HUES64 (cell line): ENCODE measurements around the gene IRF4.

Source experiments
- H3K27ac ChIP-seq: 2 replicates; pipeline ENCODE4 v1.7.0; 2013; ENCODE audit warnings: low read depth, low read length, inconsistent platforms
- H3K27me3 ChIP-seq: 2 replicates; pipeline ENCODE4 v1.6.1; 2013; ENCODE audit warnings: mild to moderate bottlenecking, low read length; ENCODE audit not compliant: insufficient read depth
- H3K36me3 ChIP-seq: 2 replicates; pipeline ENCODE4 v1.6.1; 2013; ENCODE audit warnings: mild to moderate bottlenecking, low read length; ENCODE audit not compliant: insufficient read depth
- H3K4me1 ChIP-seq: 2 replicates; pipeline ENCODE4 v1.6.1; 2013; ENCODE audit warnings: mild to moderate bottlenecking, low read length, moderate library complexity; ENCODE audit not compliant: insufficient read depth
- H3K4me3 ChIP-seq: 2 replicates; pipeline ENCODE4 v1.5.1; 2013; ENCODE audit warnings: mild to moderate bottlenecking, low read length, moderate library complexity
- H3K9ac ChIP-seq: 2 replicates; pipeline ENCODE4 v1.6.1; 2013; ENCODE audit warnings: mild to moderate bottlenecking, low read depth, low read length
- H3K9me3 ChIP-seq: 2 replicates; pipeline ENCODE4 v1.6.1; 2013; ENCODE audit warnings: low read depth, low read length; ENCODE audit not compliant: insufficient read depth
- WGBS: fragments of 150-250, 120-280 bp; methylation state at CpG from one replicate; pipeline ENCODE4 v1.1.7; 2013; ENCODE audit warnings: missing lambda C conversion rate; 5-methylcytosine and 5-hydroxymethylcytosine counted together

IRF4 gene

GRCh38 chr6:361411-362132 is 30.0 kb upstream of the IRF4 start:
- H3K27ac ChIP-seq, result no peak overlapping the region
- H3K27me3 ChIP-seq, result no peaks in the 10 kb centered on the region
- H3K9me3 ChIP-seq, result peaks cover 49% of the 10 kb centered on the region
- no peak overlapping the region for H3K4me3 ChIP-seq
- no peak overlapping the region for H3K9ac ChIP-seq
- 90% methylated on average over 16 of the region's 16 CpGs for WGBS
- no peaks in the 10 kb centered on the region for H3K4me1 ChIP-seq
- no peaks in the 10 kb centered on the region for H3K36me3 ChIP-seq

- peaks cover 52% of the 10 kb centered on the region for H3K9me3 ChIP-seq
- no peaks in the 10 kb centered on the region for H3K36me3 ChIP-seq
- no peak overlapping the region for H3K9ac ChIP-seq
- no peak overlapping the region for H3K4me3 ChIP-seq
- no peak overlapping the region for H3K27ac ChIP-seq
- 83% methylated on average over 14 of the region's 14 CpGs for WGBS
- no peaks in the 10 kb centered on the region for H3K27me3 ChIP-seq
- no peaks in the 10 kb centered on the region for H3K4me1 ChIP-seq
Observed at GRCh38 chr6:362231-362923, 29.2 kb upstream of the IRF4 start.

GRCh38 chr6:362924-363249 is 28.7 kb upstream of the IRF4 start:
- H3K9ac ChIP-seq, result no peak overlapping the region
- H3K27ac ChIP-seq, result no peak overlapping the region
- 86% methylated on average over 5 of the region's 5 CpGs for WGBS

DNA sequence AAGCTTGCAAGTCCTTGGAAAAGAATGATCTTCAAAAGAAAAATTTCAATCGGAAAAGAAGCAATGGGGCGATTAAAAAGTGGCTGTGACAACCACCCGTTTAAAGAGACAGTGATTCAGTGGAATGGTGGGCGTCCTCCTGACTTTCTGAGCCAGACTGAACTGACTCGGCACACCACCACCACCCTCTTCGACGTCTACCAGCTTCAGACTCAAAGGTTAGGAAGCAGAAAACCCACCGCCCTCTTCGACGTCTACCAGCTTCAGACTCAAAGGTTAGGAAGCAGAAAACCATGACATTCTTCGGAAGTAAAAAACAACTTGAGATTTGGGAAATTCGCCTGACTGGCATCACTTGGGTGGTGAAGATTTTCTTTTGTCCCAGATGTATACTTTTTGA is 28.3 kb upstream of the IRF4 start:
- Histone ChIP-seq H3K9ac (no peak overlapping the region), H3K4me1 (no peaks in the 10 kb centered on the region), H3K36me3 (no peaks in the 10 kb centered on the region), H3K27ac (no peak overlapping the region), H3K9me3 (peaks cover 50% of the 10 kb centered on the region), H3K4me3 (no peak overlapping the region), H3K27me3 (no peaks in the 10 kb centered on the region)
- 93% methylated on average over 12 of the region's 12 CpGs for WGBS

More at GRCh38 chr6:362924-363249, 28.7 kb upstream of the IRF4 start:
- no peak overlapping the region for H3K4me3 ChIP-seq
- no peaks in the 10 kb centered on the region for H3K4me1 ChIP-seq
- no peaks in the 10 kb centered on the region for H3K36me3 ChIP-seq
- H3K9me3 ChIP-seq, result peaks cover 53% of the 10 kb centered on the region
- H3K27me3 ChIP-seq, result no peaks in the 10 kb centered on the region

DNA sequence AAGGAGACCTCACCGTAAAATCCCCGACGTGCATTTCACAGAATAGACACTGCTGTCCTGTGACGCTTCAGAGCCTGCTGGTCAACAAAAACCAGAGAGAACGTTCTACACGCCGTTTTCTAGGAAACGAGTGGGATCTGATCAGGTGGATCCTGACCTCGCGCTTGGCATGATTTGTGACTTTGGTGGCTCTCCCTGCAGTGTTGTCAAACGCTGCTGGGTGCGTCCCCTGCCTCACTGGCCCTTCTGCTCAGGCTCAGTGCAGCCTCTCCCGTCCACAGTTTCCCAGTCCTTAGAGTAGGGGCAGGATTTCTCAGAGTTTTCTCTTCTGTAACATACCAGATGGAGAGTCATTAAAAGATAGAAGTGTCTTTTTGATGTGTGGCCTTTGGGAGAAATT is 27.6 kb upstream of the IRF4 start:
- H3K27me3 ChIP-seq, result no peaks in the 10 kb centered on the region
- WGBS, result 92% methylated on average over 13 of the region's 13 CpGs
- H3K4me3 ChIP-seq, result no peak overlapping the region
- H3K9ac ChIP-seq, result no peak overlapping the region
- H3K4me1 ChIP-seq, result no peaks in the 10 kb centered on the region
- no peaks in the 10 kb centered on the region for H3K36me3 ChIP-seq
- no peak overlapping the region for H3K27ac ChIP-seq
- H3K9me3 ChIP-seq, result peaks cover 47% of the 10 kb centered on the region

DNA sequence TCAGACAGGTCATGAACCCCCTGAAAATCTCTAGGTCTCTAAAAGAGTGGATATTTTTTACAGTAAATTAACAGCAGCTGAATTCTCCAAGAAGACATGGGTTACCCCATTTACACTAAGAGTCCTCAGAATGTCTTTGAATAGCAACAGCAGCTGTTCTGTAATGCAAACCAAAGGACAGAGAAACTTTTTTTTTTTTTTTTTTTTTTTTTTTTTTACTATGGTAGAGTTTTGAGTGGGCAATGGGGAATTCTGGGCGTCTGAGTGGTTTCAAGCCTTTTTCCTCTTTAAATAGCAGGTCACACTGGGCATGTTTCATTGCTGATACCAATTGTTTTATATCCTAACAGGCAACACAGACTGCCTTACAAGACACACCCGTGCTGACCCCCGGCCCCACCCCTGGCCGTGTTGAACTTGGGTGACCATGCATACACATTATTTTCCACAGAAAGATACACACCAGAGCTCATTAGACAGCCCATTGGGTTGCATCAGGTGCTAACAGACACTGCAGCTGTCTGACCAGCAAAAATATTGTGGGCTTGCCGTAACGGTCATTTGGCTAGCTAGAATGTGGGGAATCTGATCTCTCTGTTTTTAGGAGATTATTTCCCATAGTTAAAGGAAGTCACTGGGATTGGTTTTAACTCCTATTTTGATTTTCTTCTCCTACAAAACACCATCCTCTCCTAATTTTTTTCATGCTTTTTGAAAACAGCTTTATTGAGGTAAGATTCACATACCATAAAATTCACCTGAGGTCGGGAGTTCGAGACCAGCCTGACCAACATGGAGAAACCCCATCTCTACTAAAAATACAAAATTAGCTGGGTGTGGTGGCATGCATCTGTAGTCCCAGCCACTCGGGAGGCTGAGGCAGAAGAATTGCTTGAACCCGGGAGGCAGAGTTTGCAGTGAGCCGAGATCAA is 26.7 kb upstream of the IRF4 start:
- 82% methylated on average over 11 of the region's 11 CpGs for WGBS
- Histone ChIP-seq H3K9me3 (peaks cover 49% of the 10 kb centered on the region), H3K27ac (no peak overlapping the region), H3K4me1 (no peaks in the 10 kb centered on the region), H3K4me3 (no peak overlapping the region), H3K27me3 (no peaks in the 10 kb centered on the region), H3K9ac (no peak overlapping the region), H3K36me3 (no peaks in the 10 kb centered on the region)

DNA sequence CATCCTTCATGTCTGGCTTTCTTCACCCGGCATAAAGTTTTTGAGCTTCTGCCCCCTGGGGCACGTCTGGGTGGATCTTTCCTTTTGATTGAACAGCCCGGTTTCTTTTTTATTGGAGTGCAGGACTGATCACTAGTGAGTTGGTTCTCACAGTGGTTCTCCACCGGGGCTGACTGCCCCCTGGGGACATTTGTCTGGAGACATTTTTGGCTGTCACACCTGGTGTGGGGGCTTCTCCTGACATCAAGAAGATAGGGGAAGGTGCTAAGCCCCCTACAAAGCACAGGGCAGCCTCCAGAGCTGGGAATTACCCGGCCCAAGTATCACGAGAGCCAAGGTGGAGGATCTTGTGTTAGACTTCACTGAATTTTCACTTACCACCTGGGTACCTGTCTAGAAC is 25.7 kb upstream of the IRF4 start:
- no peak overlapping the region for H3K4me3 ChIP-seq
- no peak overlapping the region for H3K9ac ChIP-seq
- no peaks in the 10 kb centered on the region for H3K27me3 ChIP-seq
- H3K27ac ChIP-seq, result no peak overlapping the region
- H3K9me3 ChIP-seq, result peaks cover 48% of the 10 kb centered on the region
- 91% methylated on average over 6 of the region's 6 CpGs for WGBS
- no peaks in the 10 kb centered on the region for H3K36me3 ChIP-seq
- no peaks in the 10 kb centered on the region for H3K4me1 ChIP-seq

DNA sequence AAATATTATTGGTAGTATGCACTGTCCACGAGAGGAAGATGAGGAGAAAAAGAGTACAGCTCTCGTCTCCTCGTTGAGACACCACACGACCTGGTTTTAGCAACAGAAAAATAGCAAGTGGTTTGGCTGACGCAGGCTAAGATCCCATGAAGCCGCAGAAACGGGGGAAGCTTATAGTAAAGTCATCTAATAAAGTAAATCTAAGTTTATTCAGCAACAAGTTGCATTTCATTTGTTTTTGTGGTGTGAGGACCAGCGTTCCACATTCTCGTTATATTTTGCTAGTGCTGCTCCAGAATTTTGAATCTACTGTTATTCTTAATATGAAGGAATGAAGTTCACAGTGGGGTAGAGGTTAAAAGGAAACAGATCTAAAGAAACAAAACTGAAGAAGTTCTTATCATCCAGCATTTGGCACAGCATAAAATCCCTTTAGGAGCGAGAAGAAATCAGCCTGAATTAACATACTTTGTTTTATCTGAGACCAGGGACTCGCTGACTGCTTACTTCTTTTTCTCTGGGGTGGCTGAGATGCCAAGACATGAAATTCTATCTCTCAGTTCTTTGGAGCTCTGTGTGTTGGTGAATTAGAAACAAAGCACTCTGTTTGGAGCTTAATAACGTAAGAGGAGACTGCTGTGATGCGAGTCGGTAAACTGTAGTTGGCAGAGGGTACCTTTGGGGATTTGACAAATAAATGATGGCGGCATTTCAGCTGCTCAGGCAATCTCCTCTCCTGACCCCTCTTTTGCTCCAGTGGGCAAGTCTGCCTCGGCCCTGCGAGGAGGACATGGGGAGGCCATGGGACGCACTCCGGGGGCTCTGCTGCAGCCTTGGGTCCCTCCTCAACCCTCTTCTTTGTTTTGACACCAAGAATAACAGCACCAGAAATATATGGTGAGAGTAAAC is 24.9 kb upstream of the IRF4 start:
- H3K9me3 ChIP-seq, result peaks cover 48% of the 10 kb centered on the region
- no peaks in the 10 kb centered on the region for H3K36me3 ChIP-seq
- no peaks in the 10 kb centered on the region for H3K27me3 ChIP-seq
- H3K4me3 ChIP-seq, result no peak overlapping the region
- no peak overlapping the region for H3K9ac ChIP-seq
- no peaks in the 10 kb centered on the region for H3K4me1 ChIP-seq
- WGBS, result 88% methylated on average over 19 of the region's 19 CpGs
- no peak overlapping the region for H3K27ac ChIP-seq

- Histone ChIP-seq H3K27me3 (no peaks in the 10 kb centered on the region), H3K9me3 (peaks cover 44% of the 10 kb centered on the region), H3K9ac (no peak overlapping the region), H3K27ac (no peak overlapping the region), H3K4me1 (no peaks in the 10 kb centered on the region), H3K4me3 (no peak overlapping the region), H3K36me3 (no peaks in the 10 kb centered on the region)
- WGBS, result 80% methylated on average over 8 of the region's 8 CpGs
Observed at GRCh38 chr6:367298-367794, 24.2 kb upstream of the IRF4 start.

- no peaks in the 10 kb centered on the region for H3K36me3 ChIP-seq
- no peaks in the 10 kb centered on the region for H3K4me1 ChIP-seq
- H3K9me3 ChIP-seq, result peaks cover 40% of the 10 kb centered on the region
- no peak overlapping the region for H3K9ac ChIP-seq
- no peak overlapping the region for H3K27ac ChIP-seq
- WGBS, result 85% methylated on average over 10 of the region's 17 CpGs
- H3K27me3 ChIP-seq, result no peaks in the 10 kb centered on the region
- no peak overlapping the region for H3K4me3 ChIP-seq
Observed at GRCh38 chr6:367891-368630, 23.5 kb upstream of the IRF4 start.
